Esophagus squamous epithelium (tissue), 5 donors: ENCODE results near the gene ZRANB3. TPM values are rescaled to one million over a fixed set of nuclear protein-coding genes. Genes with fewer than 3 reads are reported as not detected.

ENCODE experiments used
- DNase-seq: peaks from one replicate; lab custom pipeline; 2025; lab: John Stamatoyannopoulos, UW
- H3K27ac ChIP-seq, 4 donors: fragments of 200-600 bp; sonication (generic); one replicate each; pipeline ENCODE4 v1.5.1; 2016 to 2019; ENCODE audit warnings: mild to moderate bottlenecking in 1 of 4
- H3K27me3 ChIP-seq, 4 donors: fragments of 200-600 bp; sonication (generic); 1 replicate in 3 of 4; 2 replicates in 1 of 4; pipeline versions ENCODE4 v1.5.1 to v1.6.0; 2017 to 2021; ENCODE audit warnings: antibody characterized with exemption in 1 of 4
- H3K36me3 ChIP-seq, 3 donors: fragments of 200-600 bp; sonication (generic); one replicate each; pipeline ENCODE4 v1.5.1; 2016 to 2019
- H3K4me1 ChIP-seq, 3 donors: fragments of 200-600 bp; sonication (generic); one replicate each; pipeline ENCODE4 v1.5.1; 2017 to 2019
- H3K4me3 ChIP-seq, 4 donors: fragments of 200-600 bp; sonication (generic); 1 replicate in 3 of 4; 2 replicates in 1 of 4; pipeline ENCODE4 v1.5.1; 2016 to 2019; ENCODE audit warnings: mild to moderate bottlenecking in 2 of 4, moderate library complexity in 1 of 4
- H3K9me3 ChIP-seq, 3 donors: fragments of 200-600 bp; sonication (generic); one replicate each; pipeline ENCODE4 v1.5.1; 2016 to 2019
- CTCF ChIP-seq, 6 experiments: fragments of 450-650 bp in 4 of 6; fragments of 200-600 bp in 2 of 6; sonication (generic) in 2 of 6; IDR thresholded peaks; one replicate each; pipeline ENCODE4 v1.5.1; 2016 to 2019; ENCODE audit warnings: antibody characterized with exemption in 6 of 6, mild to moderate bottlenecking in 4 of 6, moderate library complexity in 4 of 6
- POLR2A ChIP-seq, 4 donors: fragments of 450-650 bp; IDR thresholded peaks; one replicate each; pipeline ENCODE4 v1.6.1; 2017; ENCODE audit warnings: antibody characterized with exemption in 4 of 4, mild to moderate bottlenecking in 4 of 4, moderate library complexity in 3 of 4
- WGBS, 2 donors: methylation state at CpG; one replicate each; pipeline ENCODE4 v1.1.5; 2018; 5-methylcytosine and 5-hydroxymethylcytosine counted together
- intact Hi-C: fragments of 100-400 bp; cut with DNase I; formaldehyde crosslinking; loops from one replicate; pipeline ENCODE4 v1.15.0; 2022
- total RNA-seq, 4 donors: library from RNA; depleted of rRNA; stranded (reverse); fragments of >200 nt; gene quantifications; one replicate each; pipeline ENCODE4 v1.1.0, GENCODE V29; 2016
- donor health status: DM: yes; HTN: yes; CAD: no.

ZRANB3 gene
- total RNA-seq, 4 donors from 2014 or later: 0.61 to 4.5 (median 3.5) TPM

- Histone ChIP-seq H3K27ac (no peak overlapping the region), H3K4me1 (no peaks in the 10 kb centered on the region), H3K36me3 (peaks cover 0 to 100% (median 6%) of the 10 kb centered on the region in 3 donors), H3K9me3 (no peaks in the 10 kb centered on the region), H3K4me3 (no peak overlapping the region), H3K27me3 (no peaks in the 10 kb centered on the region)
- TF ChIP-seq CTCF (IDR thresholded peaks at IDR 0.05) (no peak), POLR2A (IDR thresholded peaks at IDR 0.05) (no peak)
- DNase-seq: no peak
- intact Hi-C loops: no loop called here
Observed at GRCh38 chr2:135154962-135155361, 376.1 kb downstream of the ZRANB3 start.

DNA sequence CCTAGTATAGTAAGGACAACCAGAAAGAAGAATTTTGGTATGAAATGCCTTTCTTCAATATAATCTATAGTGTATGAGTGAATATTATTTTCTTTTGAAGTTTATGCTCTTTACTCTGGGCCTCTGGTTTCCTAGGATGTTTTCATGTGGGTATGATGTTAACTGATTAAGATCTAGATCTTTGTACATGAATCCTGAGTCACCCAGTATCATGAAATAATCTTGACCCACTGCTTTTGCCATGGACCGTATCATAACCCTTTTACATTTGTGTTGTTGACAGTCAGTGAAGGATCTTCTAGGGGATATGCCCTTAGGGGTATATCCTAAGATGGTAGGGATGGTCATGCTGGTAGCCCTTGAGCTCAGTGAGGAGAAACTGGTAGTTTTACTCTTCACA, 378.7 kb downstream of the ZRANB3 start:
- peaks cover 0 to 82% (median 6%) of the 10 kb centered on the region in 3 donors for H3K36me3 ChIP-seq
- no peak overlapping the region for H3K4me3 ChIP-seq
- H3K27ac ChIP-seq: no peak overlapping the region
- no peaks in the 10 kb centered on the region for H3K4me1 ChIP-seq
- H3K9me3 ChIP-seq: no peaks in the 10 kb centered on the region
- H3K27me3 ChIP-seq: no peaks in the 10 kb centered on the region
- intact Hi-C loops: no loop called here
- WGBS, 2 donors: 73 to 87% methylated on average over 1 of the region's 1 CpG
- no peak for DNase-seq
- no peak for TF ChIP-seq CTCF (IDR thresholded peaks at IDR 0.05)

DNA sequence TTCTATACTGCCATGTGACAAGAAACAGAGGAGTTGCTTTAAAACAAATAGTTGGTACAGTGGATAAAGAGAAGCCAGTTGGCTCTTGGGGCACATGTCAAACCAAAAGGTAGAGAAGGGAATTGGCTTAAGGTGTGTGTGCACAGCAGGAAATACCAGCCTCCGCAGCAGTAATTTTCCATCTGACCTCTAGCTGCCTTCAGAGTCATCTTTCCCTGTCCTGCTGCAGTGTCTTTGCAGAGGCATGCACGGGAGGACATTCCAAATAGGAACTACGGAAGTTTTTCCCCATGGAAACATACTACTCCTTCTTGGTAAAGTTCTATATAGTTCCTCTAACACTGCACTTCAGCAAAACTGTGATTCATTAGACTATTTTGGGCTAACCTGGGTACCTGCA, 379.4 kb downstream of the ZRANB3 start:
- 90% methylated on average over 3 of the region's 3 CpGs for WGBS, 2 donors
- Histone ChIP-seq H3K4me1 (no peaks in the 10 kb centered on the region), H3K9me3 (no peaks in the 10 kb centered on the region), H3K36me3 (peaks cover 0 to 79% (median 6%) of the 10 kb centered on the region in 3 donors), H3K4me3 (no peak overlapping the region), H3K27ac (no peak overlapping the region), H3K27me3 (no peaks in the 10 kb centered on the region)
- DNase-seq: no peak
- TF ChIP-seq POLR2A (IDR thresholded peaks at IDR 0.05): no peak
- no peak for TF ChIP-seq CTCF (IDR thresholded peaks at IDR 0.05)
- intact Hi-C loops: no loop called here

- H3K27me3 ChIP-seq: no peaks in the 10 kb centered on the region
- DNase-seq: no peak
- no peaks in the 10 kb centered on the region for H3K9me3 ChIP-seq
- peaks cover 0 to 72% (median 6%) of the 10 kb centered on the region in 3 donors for H3K36me3 ChIP-seq
- H3K4me1 ChIP-seq: no peaks in the 10 kb centered on the region
- no peak overlapping the region for H3K4me3 ChIP-seq
- TF ChIP-seq CTCF (IDR thresholded peaks at IDR 0.05) (no peak), POLR2A (IDR thresholded peaks at IDR 0.05) (no peak)
- whole genome bisulfite sequencing, 2 donors: 94 to 100% methylated on average over 1 of the region's 1 CpG
- intact Hi-C loops: no loop called here
- H3K27ac ChIP-seq: no peak overlapping the region
Observed at GRCh38 chr2:135150725-135151124, 380.3 kb downstream of the ZRANB3 start.

DNA sequence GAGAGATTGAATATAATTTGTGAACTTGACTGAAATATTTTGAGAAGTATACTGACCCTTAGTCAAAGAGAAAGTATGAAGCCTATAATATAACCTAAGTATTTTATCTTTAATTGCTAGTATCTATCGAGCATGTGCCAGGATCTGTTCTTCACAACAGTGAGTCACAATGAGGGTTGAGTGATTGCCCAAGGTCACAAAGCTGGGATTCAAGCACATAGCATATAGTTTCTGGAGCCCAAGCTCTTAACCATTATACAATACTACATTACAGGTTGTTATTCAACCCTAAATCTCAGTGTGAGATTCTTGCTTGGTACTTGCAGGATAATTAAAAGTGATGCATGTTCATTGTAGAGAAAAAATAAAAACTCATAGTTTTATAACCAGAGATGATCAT, 381.8 kb downstream of the ZRANB3 start:
- H3K9me3 ChIP-seq: no peaks in the 10 kb centered on the region
- no peaks in the 10 kb centered on the region for H3K4me1 ChIP-seq
- DNase-seq: no peak
- intact Hi-C loops: no loop called here
- H3K27me3 ChIP-seq: no peaks in the 10 kb centered on the region
- WGBS, 2 donors: 56 to 75% methylated on average over 1 of the region's 1 CpG
- TF ChIP-seq POLR2A (IDR thresholded peaks at IDR 0.05) (no peak), CTCF (IDR thresholded peaks at IDR 0.05) (no peak)
- peaks cover 0 to 59% (median 3%) of the 10 kb centered on the region in 3 donors for H3K36me3 ChIP-seq
- H3K27ac ChIP-seq: no peak overlapping the region
- no peak overlapping the region for H3K4me3 ChIP-seq
